Hepatocyte (in vitro differentiated cells): ENCODE measurements around the gene SP1. TPM values are rescaled to one million over a fixed set of nuclear protein-coding genes. Genes with fewer than 3 reads are reported as not detected.
"Not testable (repeated sequence)": the region's sequence is repeated elsewhere in the genome, so short reads cannot be mapped to it uniquely, and the experiment has no call there.

Experiments used
- DNase-seq: peaks from one replicate; pipeline ENCODE4 v3.0.0-alpha.2; 2016; ENCODE audit warnings: low spot score
- H2AFZ ChIP-seq: fragments of 200-600 bp; sonication (generic); 2 replicates; pipeline ENCODE4 v1.6.0; 2016; ENCODE audit warnings: antibody characterized with exemption, mild to moderate bottlenecking
- H3K27ac ChIP-seq: fragments of 200-600 bp; sonication (generic); 2 replicates; pipeline ENCODE4 v1.5.1; 2016; ENCODE audit warnings: mild to moderate bottlenecking
- H3K27me3 ChIP-seq: fragments of 200-600 bp; sonication (generic); 2 replicates; pipeline ENCODE4 v1.6.1; 2016
- H3K36me3 ChIP-seq: fragments of 200-600 bp; sonication (generic); replicated peaks from 2 replicates; pipeline ENCODE4 v1.5.1; 2016; ENCODE audit warnings: low read depth; ENCODE audit not compliant: insufficient read depth
- H3K4me1 ChIP-seq: fragments of 200-600 bp; sonication (generic); 2 replicates; pipeline ENCODE4 v1.5.1; 2016; ENCODE audit warnings: mild to moderate bottlenecking, moderate library complexity; ENCODE audit not compliant: insufficient read depth
- H3K4me2 ChIP-seq: fragments of 200-600 bp; sonication (generic); 2 replicates; pipeline ENCODE4 v1.6.0; 2016
- H3K4me3 ChIP-seq: fragments of 200-600 bp; sonication (generic); 2 replicates; pipeline ENCODE4 v1.5.1; 2016; ENCODE audit warnings: mild to moderate bottlenecking
- H3K79me2 ChIP-seq: fragments of 200-600 bp; sonication (generic); 2 replicates; pipeline ENCODE4 v1.6.0; 2017; ENCODE audit warnings: mild to moderate bottlenecking
- H3K9me2 ChIP-seq: fragments of 200-600 bp; sonication (generic); replicated peaks from 2 replicates; pipeline ENCODE4 v1.6.0; 2017; ENCODE audit warnings: mild to moderate bottlenecking; ENCODE audit not compliant: insufficient read depth
- H3K9me3 ChIP-seq: fragments of 200-600 bp; sonication (generic); 2 replicates; pipeline ENCODE4 v1.5.1; 2016; ENCODE audit warnings: low read depth, mild to moderate bottlenecking
- H4K20me1 ChIP-seq: fragments of 200-600 bp; sonication (generic); 2 replicates; pipeline ENCODE4 v1.6.0; 2016; ENCODE audit warnings: mild to moderate bottlenecking; ENCODE audit not compliant: insufficient read depth, poor library complexity, severe bottlenecking
- CTCF ChIP-seq: fragments of 200-600 bp; sonication (generic); IDR thresholded peaks from 2 replicates; pipeline ENCODE4 v1.5.1; 2016; ENCODE audit warnings: antibody characterized with exemption, mild to moderate bottlenecking; ENCODE audit not compliant: poor library complexity
- EZH2 ChIP-seq: fragments of 200-600 bp; sonication (generic); IDR thresholded peaks from 2 replicates; pipeline ENCODE4 v1.6.1; 2016; ENCODE audit warnings: antibody characterized with exemption, mild to moderate bottlenecking, borderline replicate concordance
- EZH2phosphoT487 ChIP-seq: fragments of 200-600 bp; sonication (generic); IDR thresholded peaks from one replicate; pipeline ENCODE4 v1.6.1; 2018; ENCODE audit warnings: antibody characterized with exemption, mild to moderate bottlenecking, low read depth, moderate library complexity; ENCODE audit not compliant: unreplicated experiment, severe bottlenecking
- WGBS: methylation state at CpG from one replicate; pipeline ENCODE4 v1.1.6; 2016; ENCODE audit warnings: low lambda C conversion rate; ENCODE audit errors: missing lambda C conversion rate; 5-methylcytosine and 5-hydroxymethylcytosine counted together
- polyA plus RNA-seq: library from polyadenylated mRNA; unstranded; fragments of >200 nt; fragmentation: Nextera tagmentation; extraction: Ambion mirVana; gene quantifications from 2 replicates; pipeline ENCODE4 v1.2.1, GENCODE V29; 2016
- total RNA-seq: library from RNA; depleted of rRNA; stranded (reverse); fragments of >200 nt; gene quantifications from 2 replicates; pipeline ENCODE4 v1.2.3, GENCODE V29; 2014

SP1 gene
- total and polyA plus RNA-seq, 2 experiments from 2014 or later, result 12.8 to 48.0 TPM

- H3K4me1 ChIP-seq, result no peaks in the 10 kb centered on the region
- no peaks in the 10 kb centered on the region for H4K20me1 ChIP-seq
- H3K9me2 ChIP-seq, result no peaks in the 10 kb centered on the region
- peak overlapping the region; percentile 36 for H2AFZ ChIP-seq
- TF ChIP-seq EZH2 (no peak), EZH2phosphoT487 (no peak), CTCF (no peak)
- peak overlapping the region; percentile 4 for H3K27ac ChIP-seq
- H3K36me3 ChIP-seq, result no peaks in the 10 kb centered on the region
- H3K4me2 ChIP-seq, result no peak overlapping the region
- H3K9me3 ChIP-seq, result no peaks in the 10 kb centered on the region
- H3K79me2 ChIP-seq, result no peaks in the 10 kb centered on the region
- DNase-seq, result no peak
- no peak overlapping the region for H3K4me3 ChIP-seq
- no peaks in the 10 kb centered on the region for H3K27me3 ChIP-seq
- WGBS, result 93% methylated on average over 5 of the region's 5 CpGs
Measured at GRCh38 chr12:53353257-53353655, 26.7 kb upstream of the SP1 start.

GRCh38 chr12:53355121-53355520 lies 24.9 kb upstream of the SP1 start:
- 81% methylated on average over 3 of the region's 3 CpGs for WGBS
- Histone ChIP-seq H3K9me3 (no peaks in the 10 kb centered on the region), H3K36me3 (no peaks in the 10 kb centered on the region), H3K27me3 (no peaks in the 10 kb centered on the region), H3K79me2 (no peaks in the 10 kb centered on the region), H3K27ac (no peak overlapping the region), H4K20me1 (no peaks in the 10 kb centered on the region), H3K4me2 (no peak overlapping the region), H3K4me3 (no peak overlapping the region), H2AFZ (no peak overlapping the region), H3K9me2 (no peaks in the 10 kb centered on the region), H3K4me1 (no peaks in the 10 kb centered on the region)
- no peak for DNase-seq
- TF ChIP-seq EZH2 (no peak), EZH2phosphoT487 (no peak), CTCF (no peak)

GRCh38 chr12:53358836-53359419 lies 21.0 kb upstream of the SP1 start:
- WGBS, result 76% methylated on average over 5 of the region's 5 CpGs
- H2AFZ ChIP-seq, result no peak overlapping the region
- no peak for TF ChIP-seq CTCF
- no peak for TF ChIP-seq EZH2phosphoT487
- no peak for TF ChIP-seq EZH2

GRCh38 chr12:53361638-53362037 lies 18.3 kb upstream of the SP1 start:
- H3K27ac ChIP-seq, DNase-seq, H3K4me1 ChIP-seq, H2AFZ ChIP-seq, H3K4me2 ChIP-seq, H3K4me3 ChIP-seq, H4K20me1 ChIP-seq, H3K9me2 ChIP-seq, H3K36me3 ChIP-seq, H3K9me3 ChIP-seq, H3K79me2 ChIP-seq, H3K27me3 ChIP-seq: not testable (repeated sequence)
- 97% methylated on average over 10 of the region's 10 CpGs for WGBS

More at GRCh38 chr12:53358836-53359419, 21.0 kb upstream of the SP1 start:
- H3K27ac ChIP-seq, result no peak overlapping the region
- H3K4me3 ChIP-seq, result no peak overlapping the region
- no peaks in the 10 kb centered on the region for H3K9me2 ChIP-seq
- H3K4me2 ChIP-seq, result no peak overlapping the region
- no peaks in the 10 kb centered on the region for H4K20me1 ChIP-seq
- no peaks in the 10 kb centered on the region for H3K79me2 ChIP-seq
- H3K4me1 ChIP-seq, result no peaks in the 10 kb centered on the region
- no peak for DNase-seq
- no peaks in the 10 kb centered on the region for H3K27me3 ChIP-seq
- H3K9me3 ChIP-seq, result no peaks in the 10 kb centered on the region
- H3K36me3 ChIP-seq, result no peaks in the 10 kb centered on the region
